ENCODE measurements around the gene ACSF3. TPM values are rescaled to one million over a fixed set of nuclear protein-coding genes. Genes with fewer than 3 reads are reported as not detected.

Gene ACSF3
- total RNA-seq, 1 donor from 2014 or later = 14.5 TPM

DNA sequence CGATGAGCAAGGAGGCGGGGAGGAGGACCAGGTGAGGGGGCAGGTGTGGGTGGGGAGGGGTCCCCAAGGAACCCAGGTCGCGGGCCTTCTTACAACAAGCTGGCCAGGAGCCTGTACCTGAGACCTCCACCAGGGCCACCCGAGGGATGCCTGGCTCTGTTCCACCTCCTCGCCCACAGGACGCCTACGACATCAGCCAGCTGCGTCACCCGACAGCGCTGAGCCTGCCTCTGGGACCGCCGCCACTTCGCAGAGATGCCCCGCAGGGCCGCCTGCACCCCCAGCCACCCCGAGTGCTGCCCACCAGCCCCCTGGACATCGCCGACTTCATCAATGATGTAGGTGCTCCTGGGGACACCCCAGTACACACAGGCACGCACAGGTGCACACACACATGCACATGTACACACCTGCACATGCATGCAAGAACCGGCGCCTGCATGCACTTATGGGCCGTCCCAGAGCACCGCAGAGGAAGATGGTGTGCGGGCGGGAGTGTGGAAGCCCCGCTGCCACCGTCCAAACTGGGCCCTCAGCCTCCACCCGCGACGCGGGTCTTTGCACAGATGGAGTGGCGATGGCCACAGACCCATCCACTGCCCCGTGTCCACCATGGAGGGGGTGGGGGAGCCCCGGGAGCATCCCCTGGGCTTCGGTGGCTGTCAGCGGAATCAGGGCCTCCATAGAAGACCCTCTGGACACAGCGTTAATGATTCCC is 100.1 kb downstream of the ACSF3 start:
- no peaks in the 10 kb centered on the region for H3K79me2 ChIP-seq (ENCODE audit: low read depth)
- peak; percentile 14 for DNase-seq (ENCODE audit: low spot score)
- peaks cover 11% of the 10 kb centered on the region for H3F3A ChIP-seq (ENCODE audit: low read depth)
- Mint-ChIP-seq H3K4me3 (no peak overlapping the region), H3K4me1 (no peaks in the 10 kb centered on the region), H3K27me3 (ENCODE audit: insufficient read depth, low read depth) (peaks cover 23% of the 10 kb centered on the region), H3K9me3 (no peaks in the 10 kb centered on the region), H3K27ac (no peak overlapping the region), H3K36me3 (no peaks in the 10 kb centered on the region)
- peaks cover 80% of the 10 kb centered on the region for H3K27me3 ChIP-seq
- H3K9me3 ChIP-seq (ENCODE audit: low read depth) = no peaks in the 10 kb centered on the region
- H3K27ac ChIP-seq = no peak overlapping the region
- no peak overlapping the region for H3K4me3 ChIP-seq
- no peak overlapping the region for H3K9ac ChIP-seq
- no peaks in the 10 kb centered on the region for H3K4me1 ChIP-seq
- H4K20me1 ChIP-seq (ENCODE audit: low read depth) = no peaks in the 10 kb centered on the region
- H3K36me3 ChIP-seq = no peaks in the 10 kb centered on the region
- no peak overlapping the region for H3K4me2 ChIP-seq
- no peak overlapping the region for H2AFZ ChIP-seq (replicated peaks)
- TF ChIP-seq EZH2phosphoT487 (IDR thresholded peaks at IDR 0.05) (no peak), EZH2 (IDR thresholded peaks at IDR 0.05) (no peak)

DNA sequence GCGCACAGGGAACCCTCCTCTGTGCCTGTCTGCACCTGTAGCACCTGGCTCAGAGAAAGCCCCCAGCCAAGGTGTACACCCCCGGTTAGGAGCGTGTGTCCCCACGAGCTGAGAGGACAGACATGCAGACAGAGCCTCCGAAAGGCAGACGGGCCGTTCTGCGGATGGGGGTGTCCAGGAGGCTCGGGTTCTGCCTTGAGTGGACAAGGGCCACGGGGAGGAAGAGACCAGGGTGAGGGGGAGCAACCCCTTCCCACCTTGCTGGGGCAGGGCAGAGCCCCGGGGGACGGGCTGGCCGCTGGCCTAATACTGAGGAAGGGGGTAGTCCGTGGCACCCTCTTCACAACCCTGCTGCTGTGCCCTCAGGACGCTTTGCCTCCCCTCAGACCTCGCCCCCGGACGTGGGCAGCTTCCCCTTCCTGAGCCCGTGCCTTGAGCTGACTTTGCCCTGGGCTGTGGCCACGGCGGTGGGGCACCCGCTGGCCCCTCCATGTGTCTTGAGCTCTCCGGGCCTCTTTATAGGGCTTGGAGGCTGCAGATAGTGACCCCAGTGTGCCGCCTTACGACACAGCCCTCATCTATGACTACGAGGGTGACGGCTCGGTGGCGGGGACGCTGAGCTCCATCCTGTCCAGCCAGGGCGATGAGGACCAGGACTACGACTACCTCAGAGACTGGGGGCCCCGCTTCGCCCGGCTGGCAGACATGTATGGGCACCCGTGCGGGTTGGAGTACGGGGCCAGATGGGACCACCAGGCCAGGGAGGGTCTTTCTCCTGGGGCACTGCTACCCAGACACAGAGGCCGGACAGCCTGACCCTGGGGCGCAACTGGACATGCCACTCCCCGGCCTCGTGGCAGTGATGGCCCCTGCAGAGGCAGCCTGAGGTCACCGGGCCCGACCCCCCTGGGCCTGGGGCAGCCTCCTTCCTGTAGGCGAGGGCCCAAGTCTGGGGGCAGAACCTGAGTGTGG is 101.0 kb downstream of the ACSF3 start:
- DNase-seq (ENCODE audit: low spot score) = no peak
- Histone ChIP-seq H3K79me2 (ENCODE audit: low read depth) (no peaks in the 10 kb centered on the region), H3F3A (ENCODE audit: low read depth) (peaks cover 9% of the 10 kb centered on the region), H3K4me1 (no peaks in the 10 kb centered on the region), H3K36me3 (no peaks in the 10 kb centered on the region), H3K9me3 (ENCODE audit: low read depth) (no peaks in the 10 kb centered on the region), H3K27me3 (peaks cover 85% of the 10 kb centered on the region), H3K9ac (no peak overlapping the region), H4K20me1 (ENCODE audit: low read depth) (peaks cover under 1% of the 10 kb centered on the region), H2AFZ (replicated peaks) (no peak overlapping the region), H3K4me3 (no peak overlapping the region), H3K27ac (no peak overlapping the region), H3K4me2 (no peak overlapping the region)
- H3K36me3 Mint-ChIP-seq = no peaks in the 10 kb centered on the region
- no peaks in the 10 kb centered on the region for H3K4me1 Mint-ChIP-seq
- H3K27me3 Mint-ChIP-seq (ENCODE audit: insufficient read depth, low read depth) = peaks cover 15% of the 10 kb centered on the region
- H3K27ac Mint-ChIP-seq = no peak overlapping the region
- TF ChIP-seq EZH2phosphoT487 (IDR thresholded peaks at IDR 0.05) (no peak), EZH2 (IDR thresholded peaks at IDR 0.05) (no peak)
- TF ChIP-seq, protein P1, sequence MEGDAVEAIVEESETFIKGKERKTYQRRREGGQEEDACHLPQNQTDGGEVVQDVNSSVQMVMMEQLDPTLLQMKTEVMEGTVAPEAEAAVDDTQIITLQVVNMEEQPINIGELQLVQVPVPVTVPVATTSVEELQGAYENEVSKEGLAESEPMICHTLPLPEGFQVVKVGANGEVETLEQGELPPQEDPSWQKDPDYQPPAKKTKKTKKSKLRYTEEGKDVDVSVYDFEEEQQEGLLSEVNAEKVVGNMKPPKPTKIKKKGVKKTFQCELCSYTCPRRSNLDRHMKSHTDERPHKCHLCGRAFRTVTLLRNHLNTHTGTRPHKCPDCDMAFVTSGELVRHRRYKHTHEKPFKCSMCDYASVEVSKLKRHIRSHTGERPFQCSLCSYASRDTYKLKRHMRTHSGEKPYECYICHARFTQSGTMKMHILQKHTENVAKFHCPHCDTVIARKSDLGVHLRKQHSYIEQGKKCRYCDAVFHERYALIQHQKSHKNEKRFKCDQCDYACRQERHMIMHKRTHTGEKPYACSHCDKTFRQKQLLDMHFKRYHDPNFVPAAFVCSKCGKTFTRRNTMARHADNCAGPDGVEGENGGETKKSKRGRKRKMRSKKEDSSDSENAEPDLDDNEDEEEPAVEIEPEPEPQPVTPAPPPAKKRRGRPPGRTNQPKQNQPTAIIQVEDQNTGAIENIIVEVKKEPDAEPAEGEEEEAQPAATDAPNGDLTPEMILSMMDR (IDR thresholded peaks at IDR 0.05) = no peak
- H3K4me3 Mint-ChIP-seq = no peak overlapping the region
- no peaks in the 10 kb centered on the region for H3K9me3 Mint-ChIP-seq

DNA sequence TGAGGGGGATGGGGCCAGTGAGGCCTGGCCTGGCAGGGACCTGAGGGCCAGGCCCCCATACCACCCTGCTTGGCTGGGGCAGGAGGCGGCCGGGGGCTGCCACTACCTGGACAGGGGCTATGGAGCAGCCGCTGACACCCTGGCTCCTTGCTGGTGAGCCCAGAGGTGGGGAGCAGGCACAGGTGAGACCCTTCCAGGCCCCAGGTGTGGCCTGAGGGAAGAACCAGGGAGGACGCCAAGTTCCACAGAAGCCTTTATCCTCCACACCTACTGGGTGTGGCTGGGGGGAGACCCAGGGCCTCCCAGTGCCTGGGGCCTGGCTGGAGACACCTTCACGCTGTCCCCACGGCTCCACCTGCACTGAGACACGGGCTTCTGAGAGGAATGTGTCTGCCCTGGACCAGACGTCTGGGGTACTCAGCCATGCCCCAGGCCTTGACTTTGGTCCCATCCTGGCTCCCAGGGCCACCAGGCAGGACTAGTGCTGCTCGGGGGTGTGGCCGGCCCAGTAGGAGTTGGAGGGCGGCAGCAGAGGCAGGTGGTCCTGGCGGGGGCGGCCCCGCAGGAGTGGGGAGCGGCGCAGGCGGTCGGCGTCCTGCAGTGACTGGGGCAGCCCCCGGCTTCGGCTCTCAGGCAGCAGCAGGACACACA is 102.0 kb downstream of the ACSF3 start:
- Histone ChIP-seq H3K4me1 (peaks cover 6% of the 10 kb centered on the region), H4K20me1 (ENCODE audit: low read depth) (peaks cover 10% of the 10 kb centered on the region), H2AFZ (replicated peaks) (no peak overlapping the region), H3K79me2 (ENCODE audit: low read depth) (no peaks in the 10 kb centered on the region), H3K4me3 (no peak overlapping the region), H3F3A (ENCODE audit: low read depth) (peaks cover 9% of the 10 kb centered on the region), H3K27ac (no peak overlapping the region), H3K36me3 (no peaks in the 10 kb centered on the region), H3K27me3 (peaks cover 85% of the 10 kb centered on the region), H3K9me3 (ENCODE audit: low read depth) (no peaks in the 10 kb centered on the region), H3K4me2 (no peak overlapping the region), H3K9ac (no peak overlapping the region)
- Mint-ChIP-seq H3K9me3 (no peaks in the 10 kb centered on the region), H3K27me3 (ENCODE audit: insufficient read depth, low read depth) (peaks cover 19% of the 10 kb centered on the region), H3K4me3 (no peak overlapping the region), H3K27ac (no peak overlapping the region), H3K36me3 (no peaks in the 10 kb centered on the region), H3K4me1 (peaks cover 6% of the 10 kb centered on the region)
- TF ChIP-seq, protein P1 (IDR thresholded peaks at IDR 0.05) = no peak
- TF ChIP-seq EZH2 (IDR thresholded peaks at IDR 0.05) (no peak), EZH2phosphoT487 (IDR thresholded peaks at IDR 0.05) (no peak)
- DNase-seq (ENCODE audit: low spot score) = no peak

Data from neural progenitor cell (in vitro differentiated cells).